ENCODE measurements around the gene HSPB1. TPM values are rescaled to one million over a fixed set of nuclear protein-coding genes. Genes with fewer than 3 reads are reported as not detected.
"Not testable (repeated sequence)": the region's sequence is repeated elsewhere in the genome, so short reads cannot be mapped to it uniquely, and the experiment has no call there.

The HSPB1 gene
- total and polyA plus RNA-seq, 4 donors, result 89.6 to 529 (median 356) TPM

GRCh38 chr7:76283254-76284159 is 19.0 kb upstream of the HSPB1 start:
- H3K27me3 ChIP-seq (ENCODE audit: control insufficient read depth in 3 of 3, insufficient read depth in 3 of 3, low read length in 2 of 3), result peaks cover 0 to 54% (median 25%) of the 10 kb centered on the region in 3 donors
- no peak for TF ChIP-seq CTCF (IDR thresholded peaks at IDR 0.05; ENCODE audit: control extremely low read depth, extremely low read depth)
- DNase-seq (no peak), ATAC-seq (ENCODE audit: insufficient read depth, low FRiP score) (no peak)
- no peaks in the 10 kb centered on the region for H3K36me3 ChIP-seq (ENCODE audit: control insufficient read depth in 4 of 4, insufficient read depth in 4 of 4, low read length in 4 of 4)
- H3K4me3 ChIP-seq, result no peak overlapping the region
- H3K9ac ChIP-seq (ENCODE audit: insufficient read depth in 1 of 2, low read length in 2 of 2), result no peak overlapping the region
- H3K27ac ChIP-seq (ENCODE audit: low read depth in 1 of 2, low read length in 1 of 2), result no peak overlapping the region
- H3K9me3 ChIP-seq (ENCODE audit: control insufficient read depth in 4 of 4, insufficient read depth in 3 of 4, low read length in 3 of 4), result peaks cover 0 to 3% (median 0%) of the 10 kb centered on the region in 4 donors
- 70 to 72% methylated on average over 17 of the region's 17 CpGs for WGBS, 2 donors
- H3K4me1 ChIP-seq (ENCODE audit: control insufficient read depth in 5 of 5, insufficient read depth in 5 of 5, low read length in 5 of 5), result peaks cover 0 to 9% (median 0%) of the 10 kb centered on the region in 5 donors

GRCh38 chr7:76285604-76286374 is 16.7 kb upstream of the HSPB1 start:
- WGBS, 2 donors, result 80 to 91% methylated on average over 29 of the region's 29 CpGs
- H3K27ac ChIP-seq (ENCODE audit: low read depth in 1 of 2, low read length in 1 of 2), result no peak overlapping the region
- no peak overlapping the region for H3K4me3 ChIP-seq

GRCh38 chr7:76286842-76287403 is 15.6 kb upstream of the HSPB1 start:
- ATAC-seq (ENCODE audit: insufficient read depth, low FRiP score) (no peak), DNase-seq (no peak)
- Histone ChIP-seq H3K27me3 (ENCODE audit: control insufficient read depth in 3 of 3, insufficient read depth in 3 of 3, low read length in 2 of 3) (peaks cover 0 to 28% (median 6%) of the 10 kb centered on the region in 3 donors), H3K4me3 (no peak overlapping the region), H3K9me3 (ENCODE audit: control insufficient read depth in 4 of 4, insufficient read depth in 3 of 4, low read length in 3 of 4) (no peaks in the 10 kb centered on the region), H3K36me3 (ENCODE audit: control insufficient read depth in 4 of 4, insufficient read depth in 4 of 4, low read length in 4 of 4) (no peaks in the 10 kb centered on the region), H3K9ac (ENCODE audit: insufficient read depth in 1 of 2, low read length in 2 of 2) (no peak overlapping the region), H3K4me1 (ENCODE audit: control insufficient read depth in 5 of 5, insufficient read depth in 5 of 5, low read length in 5 of 5) (peaks cover 0 to 8% (median 0%) of the 10 kb centered on the region in 5 donors), H3K27ac (ENCODE audit: low read depth in 1 of 2, low read length in 1 of 2) (no peak overlapping the region)
- 90 to 91% methylated on average over 16 of the region's 16 CpGs for WGBS, 2 donors
- no peak for TF ChIP-seq CTCF (IDR thresholded peaks at IDR 0.05; ENCODE audit: control extremely low read depth, extremely low read depth)

More at GRCh38 chr7:76285604-76286374, 16.7 kb upstream of the HSPB1 start:
- H3K9ac ChIP-seq (ENCODE audit: insufficient read depth in 1 of 2, low read length in 2 of 2), result no peak overlapping the region
- no peak for TF ChIP-seq CTCF (IDR thresholded peaks at IDR 0.05; ENCODE audit: control extremely low read depth, extremely low read depth)
- no peaks in the 10 kb centered on the region for H3K9me3 ChIP-seq (ENCODE audit: control insufficient read depth in 4 of 4, insufficient read depth in 3 of 4, low read length in 3 of 4)
- DNase-seq (no peak), ATAC-seq (ENCODE audit: insufficient read depth, low FRiP score) (no peak)
- H3K36me3 ChIP-seq (ENCODE audit: control insufficient read depth in 4 of 4, insufficient read depth in 4 of 4, low read length in 4 of 4), result no peaks in the 10 kb centered on the region
- peaks cover 0 to 35% (median 12%) of the 10 kb centered on the region in 3 donors for H3K27me3 ChIP-seq (ENCODE audit: control insufficient read depth in 3 of 3, insufficient read depth in 3 of 3, low read length in 2 of 3)
- H3K4me1 ChIP-seq (ENCODE audit: control insufficient read depth in 5 of 5, insufficient read depth in 5 of 5, low read length in 5 of 5), result peaks cover 0 to 9% (median 0%) of the 10 kb centered on the region in 5 donors

- ATAC-seq (ENCODE audit: insufficient read depth, low FRiP score); H3K4me3 ChIP-seq; H3K36me3 ChIP-seq (ENCODE audit: control insufficient read depth in 4 of 4, insufficient read depth in 4 of 4, low read length in 4 of 4); DNase-seq; H3K27me3 ChIP-seq (ENCODE audit: control insufficient read depth in 3 of 3, insufficient read depth in 3 of 3, low read length in 2 of 3); H3K9me3 ChIP-seq (ENCODE audit: control insufficient read depth in 4 of 4, insufficient read depth in 3 of 4, low read length in 3 of 4); H3K9ac ChIP-seq (ENCODE audit: insufficient read depth in 1 of 2, low read length in 2 of 2): not testable (repeated sequence)
- WGBS, 2 donors, result 85 to 86% methylated on average over 6 of the region's 6 CpGs
- Histone ChIP-seq H3K27ac (ENCODE audit: low read depth in 1 of 2, low read length in 1 of 2) (peak overlapping the region in 1 of 2 donors; percentile 98), H3K4me1 (ENCODE audit: control insufficient read depth in 5 of 5, insufficient read depth in 5 of 5, low read length in 5 of 5) (peaks cover 0 to 18% (median 8%) of the 10 kb centered on the region in 5 donors)
These were observed 11.6 kb upstream of the HSPB1 start for GRCh38 chr7:76290847-76291350.
